ENCODE results near the gene SHISA7. TPM values are rescaled to one million over a fixed set of nuclear protein-coding genes. Genes with fewer than 3 reads are reported as not detected.
A peak's percentile ranks its signal among the peaks of the same experiment; 100 is the strongest.

SHISA7 gene
- total RNA-seq, 1 experiment from 2014 or later: not detected

DNA sequence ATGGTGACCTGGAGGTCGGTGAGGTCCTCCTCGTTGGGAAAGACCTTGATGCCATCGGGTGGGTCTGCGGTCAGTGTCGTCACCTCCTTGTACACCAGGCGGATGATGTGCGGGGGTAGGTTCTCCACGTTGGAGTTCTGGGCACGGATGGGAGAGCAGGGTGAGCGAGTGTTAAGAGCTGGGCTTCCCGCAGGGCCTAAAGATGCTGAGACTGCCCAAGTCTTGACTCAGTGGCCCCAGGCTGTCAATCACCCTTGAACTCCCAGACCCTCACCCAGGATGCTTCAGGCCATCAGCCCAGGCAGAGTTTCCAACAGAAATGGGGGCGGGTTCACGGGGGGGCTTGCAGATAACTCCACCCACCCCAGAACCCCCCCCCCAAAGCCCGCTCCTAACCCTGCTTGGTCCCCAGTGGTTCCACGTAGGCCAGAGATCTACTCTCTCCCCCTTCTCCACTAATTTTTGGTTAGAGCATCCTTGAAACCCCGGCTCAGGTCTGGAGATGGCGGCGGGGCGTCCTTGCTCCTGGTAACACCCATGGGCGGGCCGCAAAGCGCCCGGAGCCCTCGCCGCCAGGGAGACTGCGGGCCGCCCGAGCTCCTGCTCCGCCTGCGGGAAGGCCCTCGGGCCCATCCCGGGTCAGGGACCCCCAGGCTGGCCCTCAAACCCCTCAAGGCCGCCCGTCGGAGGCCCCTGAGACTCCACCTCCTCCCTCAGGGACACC lies 36.1 kb downstream of the SHISA7 start:
- Histone ChIP-seq H3K27me3 (replicated peaks; ENCODE audit: control insufficient read depth, insufficient read depth, low read length) (no peaks in the 10 kb centered on the region), H3K4me3 (ENCODE audit: low read depth, low read length) (peak overlapping the region; percentile 94), H3K36me3 (ENCODE audit: control insufficient read depth, insufficient read depth, low read length) (peaks cover 9% of the 10 kb centered on the region; the same call in 1 of the 2 replicates), H3K4me1 (peaks cover 18% of the 10 kb centered on the region), H3K9me3 (peaks cover 13% of the 10 kb centered on the region; the same call in 1 of the 2 replicates)
- Mint-ChIP-seq H3K4me3 (ENCODE audit: unreplicated experiment) (peak overlapping the region; percentile 93), H3K36me3 (ENCODE audit: insufficient read depth, unreplicated experiment) (peaks cover 77% of the 10 kb centered on the region), H3K4me1 (ENCODE audit: low read depth, unreplicated experiment) (peaks cover 14% of the 10 kb centered on the region), H3K27ac (ENCODE audit: unreplicated experiment) (peak overlapping the region; percentile 99), H3K9me3 (ENCODE audit: unreplicated experiment) (peaks cover 11% of the 10 kb centered on the region), H3K27me3 (ENCODE audit: insufficient read depth, unreplicated experiment) (peaks cover 6% of the 10 kb centered on the region)
- DNase-seq: peak in 1 of 2 experiments; percentile 36
- BruUV-seq (replicated peaks): no TSS peak
- TF ChIP-seq CTCF (IDR thresholded peaks at IDR 0.05; ENCODE audit: insufficient read depth in 1 of 2, low read depth in 1 of 2, low read length in 1 of 2, severe bottlenecking in 1 of 2, unreplicated experiment in 1 of 2): no peak
- ChIA-PET POLR2A (interaction anchor here (0.6 to 1.8 kb wide), 19 partner anchors 8 to 225 kb away, joined by 4 to 24 read pairs (median 9); partner anchors contain the start of genes FIZ1, HSPBP1, ISOC2 and KMT5C), CTCF (interaction anchor here (0.6 to 1.4 kb wide), 4 partner anchors 67 to 199 kb away, joined by 3 to 7 read pairs (median 4); partner anchors contain the start of gene KMT5C)
- intact Hi-C loops (cut with micrococcal nuclease; ENCODE audit: unreplicated experiment): loop anchor here (10.0 kb wide), 1 partner anchor 98 kb away; no protein-coding TSS in a partner anchor

GRCh38 chr19:55406091-55406825 lies 36.8 kb downstream of the SHISA7 start:
- DNase-seq: no peak
- peaks cover 84% of the 10 kb centered on the region for H3K36me3 Mint-ChIP-seq (ENCODE audit: insufficient read depth, unreplicated experiment)
- H3K36me3 ChIP-seq (ENCODE audit: control insufficient read depth, insufficient read depth, low read length): peaks cover 9% of the 10 kb centered on the region; the same call in 1 of the 2 replicates
- no peak for TF ChIP-seq CTCF (IDR thresholded peaks at IDR 0.05; ENCODE audit: insufficient read depth in 1 of 2, low read depth in 1 of 2, low read length in 1 of 2, severe bottlenecking in 1 of 2, unreplicated experiment in 1 of 2)
- peak overlapping the region; percentile 93 for H3K4me3 Mint-ChIP-seq (ENCODE audit: unreplicated experiment)
- peaks cover 5% of the 10 kb centered on the region for H3K27me3 Mint-ChIP-seq (ENCODE audit: insufficient read depth, unreplicated experiment)
- CTCF ChIA-PET: no interaction called here
- TSS peak; percentile 53 for BruUV-seq (replicated peaks)
- H3K4me3 ChIP-seq (ENCODE audit: low read depth, low read length): peak overlapping the region; percentile 94
- H3K9me3 ChIP-seq: peaks cover 13% of the 10 kb centered on the region; the same call in 1 of the 2 replicates
- peaks cover 14% of the 10 kb centered on the region for H3K4me1 Mint-ChIP-seq (ENCODE audit: low read depth, unreplicated experiment)
- peak overlapping the region; percentile 99 for H3K27ac Mint-ChIP-seq (ENCODE audit: unreplicated experiment)
- no peaks in the 10 kb centered on the region for H3K27me3 ChIP-seq (replicated peaks; ENCODE audit: control insufficient read depth, insufficient read depth, low read length)
- POLR2A ChIA-PET: interaction anchor here (0.6 to 1.8 kb wide), 4 partner anchors 21 to 1626 kb away, joined by 3 to 24 read pairs (median 8); partner anchors contain the start of genes KMT5C, RPL28 and ZNF580
- peaks cover 18% of the 10 kb centered on the region for H3K4me1 ChIP-seq
- peaks cover 11% of the 10 kb centered on the region for H3K9me3 Mint-ChIP-seq (ENCODE audit: unreplicated experiment)
- intact Hi-C loops (cut with micrococcal nuclease; ENCODE audit: unreplicated experiment): loop anchor here (10.0 kb wide), 1 partner anchor 99 kb away; no protein-coding TSS in a partner anchor

DNA sequence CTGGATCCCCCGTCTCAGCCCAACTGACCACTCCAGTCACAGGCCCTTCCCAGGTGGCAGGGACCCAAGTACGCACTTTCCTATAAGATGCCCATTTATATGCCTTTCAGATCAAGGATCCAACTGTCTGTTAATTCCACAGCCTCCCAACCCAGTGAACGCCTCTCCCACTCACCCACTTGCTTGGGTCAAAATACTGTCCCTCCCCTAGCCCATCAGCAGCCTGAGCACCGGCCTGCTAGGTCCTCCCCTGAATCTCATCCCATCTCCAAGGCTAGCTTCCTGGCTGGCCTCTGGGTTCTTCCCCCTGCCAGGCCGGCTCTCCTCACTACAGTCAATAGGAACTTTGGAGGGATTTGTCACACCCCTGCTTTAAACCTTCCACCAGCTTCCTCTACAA lies 37.5 kb downstream of the SHISA7 start:
- no peak for TF ChIP-seq CTCF (IDR thresholded peaks at IDR 0.05; ENCODE audit: insufficient read depth in 1 of 2, low read depth in 1 of 2, low read length in 1 of 2, severe bottlenecking in 1 of 2, unreplicated experiment in 1 of 2)
- Histone ChIP-seq H3K27me3 (replicated peaks; ENCODE audit: control insufficient read depth, insufficient read depth, low read length) (no peaks in the 10 kb centered on the region), H3K36me3 (ENCODE audit: control insufficient read depth, insufficient read depth, low read length) (peaks cover 9% of the 10 kb centered on the region; the same call in 1 of the 2 replicates), H3K4me3 (ENCODE audit: low read depth, low read length) (no peak overlapping the region), H3K9me3 (peaks cover 13% of the 10 kb centered on the region; the same call in 1 of the 2 replicates), H3K4me1 (peaks cover 18% of the 10 kb centered on the region)
- Mint-ChIP-seq H3K9me3 (ENCODE audit: unreplicated experiment) (peaks cover 11% of the 10 kb centered on the region), H3K27me3 (ENCODE audit: insufficient read depth, unreplicated experiment) (peaks cover 3% of the 10 kb centered on the region), H3K4me1 (ENCODE audit: low read depth, unreplicated experiment) (peaks cover 14% of the 10 kb centered on the region), H3K4me3 (ENCODE audit: unreplicated experiment) (peak overlapping the region; percentile 93), H3K36me3 (ENCODE audit: insufficient read depth, unreplicated experiment) (peaks cover 91% of the 10 kb centered on the region), H3K27ac (ENCODE audit: unreplicated experiment) (peak overlapping the region; percentile 99)
- no TSS peak for BruUV-seq (replicated peaks)
- ChIA-PET CTCF (no interaction called here), POLR2A (interaction anchor here (0.6 kb wide), 2 partner anchors 235 to 1625 kb away, joined by 3 to 8 read pairs; partner anchors contain the start of gene ZNF580)
- intact Hi-C loops (cut with micrococcal nuclease; ENCODE audit: unreplicated experiment): loop anchor here (10.0 kb wide), 1 partner anchor 99 kb away; no protein-coding TSS in a partner anchor
- no peak for DNase-seq
